ENCODE data around the gene CD3D.

The CD3D gene

GRCh38 chr11:118301600-118302195 lies 40.8 kb downstream of the CD3D start:
- DNase-seq (ENCODE audit: low spot score): no peak

- no peak for DNase-seq (ENCODE audit: low spot score)
Measured at GRCh38 chr11:118295815-118296454, 46.6 kb downstream of the CD3D start.

GRCh38 chr11:118295199-118295598 lies 47.3 kb downstream of the CD3D start:
- DNase-seq (ENCODE audit: low spot score): no peak

DNA sequence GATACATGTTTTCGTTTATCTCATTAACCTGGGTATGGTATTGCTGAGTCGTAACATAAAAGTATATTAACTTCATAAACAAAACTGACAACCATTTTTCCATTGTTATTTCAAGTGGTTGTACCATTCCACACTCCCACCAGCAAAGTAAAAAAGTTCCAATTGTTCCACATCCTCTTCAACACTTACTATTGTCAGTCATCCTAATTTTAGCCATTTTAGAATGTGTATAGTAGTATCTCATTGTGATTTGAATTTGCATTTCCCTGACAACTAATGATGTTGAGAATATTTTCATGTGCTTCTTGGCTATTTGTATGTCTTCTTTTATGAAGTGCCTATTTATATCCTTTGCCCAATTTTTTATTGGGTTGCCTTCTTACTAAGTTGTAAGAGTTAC lies 48.5 kb downstream of the CD3D start:
- DNase-seq (ENCODE audit: low spot score): no peak

DNA sequence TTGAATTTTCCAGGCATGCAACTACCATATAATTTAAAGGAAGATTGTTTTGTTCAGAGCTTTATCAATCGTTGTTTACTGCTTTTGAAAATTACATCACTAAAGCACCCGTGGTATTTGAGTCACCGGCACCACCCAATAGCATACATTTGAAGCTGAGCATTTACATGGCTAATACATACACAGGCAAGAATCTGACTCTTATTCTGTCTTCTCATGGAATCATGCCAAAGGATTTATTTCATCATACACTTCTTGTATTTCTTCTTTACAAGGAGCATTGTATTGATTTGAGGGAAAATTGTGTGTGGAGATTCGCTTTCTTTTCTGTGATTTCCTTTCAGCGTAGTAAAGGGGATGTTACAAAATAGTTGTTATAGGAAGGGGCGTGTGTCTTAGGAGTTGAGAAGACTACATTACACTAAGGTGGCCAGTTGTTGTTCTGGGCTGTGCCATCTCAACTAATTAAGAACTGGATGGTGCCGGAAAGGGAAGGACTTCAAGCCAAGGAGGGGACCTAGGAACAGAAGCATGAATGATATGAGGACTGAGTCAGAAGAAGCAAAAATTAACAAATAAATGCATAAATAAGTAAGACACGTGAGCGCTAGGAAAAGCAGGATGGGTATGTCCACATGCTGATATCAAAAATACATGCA lies 50.9 kb downstream of the CD3D start:
- no peak for DNase-seq (ENCODE audit: low spot score)

- DNase-seq (ENCODE audit: low spot score): no peak
Measured at GRCh38 chr11:118290923-118291322, 51.6 kb downstream of the CD3D start.

GRCh38 chr11:118289401-118289800 lies 53.1 kb downstream of the CD3D start:
- DNase-seq (ENCODE audit: low spot score): no peak
